Glutamatergic neuron (in vitro differentiated cells): ENCODE results near the gene AMBRA1. TPM values are rescaled to one million over a fixed set of nuclear protein-coding genes. Genes with fewer than 3 reads are reported as not detected.

ENCODE experiments used
- DNase-seq: peaks from one replicate; pipeline ENCODE4 v3.0.0; 2022
- H3K27ac Mint-ChIP-seq: one replicate; pipeline ENCODE4 v1.8.0; 2020; ENCODE audit warnings: mild to moderate bottlenecking, mixed read lengths, inconsistent platforms; ENCODE audit not compliant: unreplicated experiment
- H3K27me3 Mint-ChIP-seq: one replicate; pipeline ENCODE4 v1.8.0; 2020; ENCODE audit warnings: mild to moderate bottlenecking, moderate library complexity, mixed read lengths, inconsistent platforms; ENCODE audit not compliant: unreplicated experiment
- H3K36me3 Mint-ChIP-seq: one replicate; pipeline ENCODE4 v1.8.0; 2020; ENCODE audit warnings: mild to moderate bottlenecking, mixed read lengths, inconsistent platforms; ENCODE audit not compliant: unreplicated experiment
- H3K4me1 Mint-ChIP-seq: one replicate; pipeline ENCODE4 v1.8.0; 2020; ENCODE audit warnings: mild to moderate bottlenecking, low read depth, mixed read lengths, inconsistent platforms; ENCODE audit not compliant: unreplicated experiment
- H3K4me3 Mint-ChIP-seq: one replicate; pipeline ENCODE4 v1.8.0; 2020; ENCODE audit warnings: mild to moderate bottlenecking, mixed read lengths, inconsistent platforms; ENCODE audit not compliant: unreplicated experiment
- H3K9me3 Mint-ChIP-seq: one replicate; pipeline ENCODE4 v1.8.0; 2020; ENCODE audit warnings: mild to moderate bottlenecking, moderate library complexity, mixed read lengths, inconsistent platforms; ENCODE audit not compliant: unreplicated experiment
- CTCF ChIP-seq: fragments of 200-600 bp; sonication (generic); IDR thresholded peaks from one replicate; pipeline ENCODE4 v1.5.0; 2021; ENCODE audit not compliant: partially characterized antibody, unreplicated experiment
- total RNA-seq: library from RNA; stranded (reverse); fragmentation: NEBNext Ultra II Directional; extraction: Animal tissue kit (Norgen Biotek cat#: 25700); gene quantifications from one replicate; pipeline ENCODE4 v1.2.1, GENCODE V29; 2021; ENCODE audit not compliant: unreplicated experiment

Gene AMBRA1
- total RNA-seq, 1 donor from 2014 or later: 49.0 TPM

- Mint-ChIP-seq H3K9me3 (peaks cover 14% of the 10 kb centered on the region), H3K36me3 (no peaks in the 10 kb centered on the region), H3K27ac (no peak overlapping the region), H3K4me3 (no peak overlapping the region), H3K4me1 (peaks cover 10% of the 10 kb centered on the region), H3K27me3 (peaks cover 20% of the 10 kb centered on the region)
- DNase-seq: no peak
- TF ChIP-seq CTCF: no peak
Observed at GRCh38 chr11:46397526-46397925, 196.3 kb downstream of the AMBRA1 start.

GRCh38 chr11:46393759-46394158, 200.1 kb downstream of the AMBRA1 start:
- Mint-ChIP-seq H3K36me3 (no peaks in the 10 kb centered on the region), H3K27me3 (peaks cover 14% of the 10 kb centered on the region), H3K27ac (no peak overlapping the region), H3K4me3 (no peak overlapping the region), H3K4me1 (peaks cover 10% of the 10 kb centered on the region), H3K9me3 (peaks cover 8% of the 10 kb centered on the region)
- TF ChIP-seq CTCF: no peak
- DNase-seq: no peak

- no peak for DNase-seq
- H3K4me3 Mint-ChIP-seq: peak overlapping the region; percentile 87
- peaks cover 12% of the 10 kb centered on the region for H3K27me3 Mint-ChIP-seq
- no peak for TF ChIP-seq CTCF
- H3K4me1 Mint-ChIP-seq: peaks cover 12% of the 10 kb centered on the region
- H3K36me3 Mint-ChIP-seq: no peaks in the 10 kb centered on the region
- peaks cover 8% of the 10 kb centered on the region for H3K9me3 Mint-ChIP-seq
- peak overlapping the region; percentile 82 for H3K27ac Mint-ChIP-seq
Observed at GRCh38 chr11:46393231-46393616, 200.6 kb downstream of the AMBRA1 start.

GRCh38 chr11:46392421-46393230, 201.2 kb downstream of the AMBRA1 start:
- Mint-ChIP-seq H3K27ac (peak overlapping the region; percentile 82), H3K36me3 (no peaks in the 10 kb centered on the region), H3K4me3 (peak overlapping the region; percentile 87), H3K27me3 (peaks cover 13% of the 10 kb centered on the region), H3K4me1 (peaks cover 13% of the 10 kb centered on the region), H3K9me3 (peaks cover 8% of the 10 kb centered on the region)
- peak; percentile 60 for DNase-seq
- no peak for TF ChIP-seq CTCF
